Measurements from ENCODE around the gene C1RL. TPM values are rescaled to one million over a fixed set of nuclear protein-coding genes. Genes with fewer than 3 reads are reported as not detected.

C1RL gene
- total RNA-seq, 1 experiment from 2014 or later = 25.9 TPM

GRCh38 chr12:7114008-7114407, 5.0 kb upstream of the C1RL start:
- intact Hi-C loops (cut with micrococcal nuclease) = no loop called here
- H2AFZ ChIP-seq (ENCODE audit: low read depth, low read length, poor library complexity, severe bottlenecking) = no peak overlapping the region
- no peak overlapping the region for H3K4me2 ChIP-seq (ENCODE audit: low read length)
- no peak for TF ChIP-seq ATF3 (IDR thresholded peaks at IDR 0.05)
- no peak for TF ChIP-seq YY1 (IDR thresholded peaks at IDR 0.05; ENCODE audit: extremely low read depth, insufficient replicate concordance, low read depth, low read length)
- TF ChIP-seq TCF7L2 (IDR thresholded peaks at IDR 0.05; ENCODE audit: borderline replicate concordance, extremely low read depth, insufficient read depth, insufficient read length) = no peak
- TF ChIP-seq ELF1 (IDR thresholded peaks at IDR 0.05; ENCODE audit: borderline replicate concordance, low read depth) = no peak
- TF ChIP-seq ZFX (IDR thresholded peaks at IDR 0.05) = no peak
- no peak for TF ChIP-seq ZBTB33 (IDR thresholded peaks at IDR 0.05; ENCODE audit: extremely low read depth, insufficient replicate concordance, low read length)
- no peak for TF ChIP-seq POLR2AphosphoS5 (IDR thresholded peaks at IDR 0.05; ENCODE audit: low read depth, low read length)
- peaks cover 4 to 6% of the 10 kb centered on the region in 2 experiments; a peak in 2 of 4 replicates for H3K4me1 ChIP-seq (ENCODE audit: control insufficient read depth in 1 of 2, insufficient read depth in 2 of 2, low read length in 2 of 2)
- no peaks in the 10 kb centered on the region for H4K20me1 ChIP-seq (ENCODE audit: insufficient read depth)
- H3K27ac ChIP-seq (ENCODE audit: low read depth, low read length) = no peak overlapping the region
- POLR2A ChIA-PET = interaction anchor here (3.6 kb wide), 1 partner anchor 169 kb away, joined by 29 read pairs; the partner anchor contains the start of genes C12orf57 and RNU7-1
- no TSS peak for BruUV-seq (replicated peaks)
- RAD21 ChIA-PET (ENCODE audit: low non-redundant PET in 1 of 2, low total read pairs in 2 of 2, uncharacterized antibody in 2 of 2, unreplicated experiment in 2 of 2) = no interaction called here
- ATAC-seq (no peak), DNase-seq (ENCODE audit: low read depth, low spot score) (no peak)
- H3K9me3 ChIP-seq (ENCODE audit: control insufficient read depth in 1 of 2, insufficient read depth in 1 of 2, low read depth in 1 of 2, low read length in 2 of 2) = no peaks in the 10 kb centered on the region
- H3K27me3 ChIP-seq (ENCODE audit: insufficient read depth, low read length) = no peaks in the 10 kb centered on the region
- no peak overlapping the region for H3K4me3 ChIP-seq (replicated peaks in 1 of 2; ENCODE audit: low read depth in 1 of 2, low read length in 2 of 2)
- H3K79me2 ChIP-seq (ENCODE audit: insufficient read depth, low read length) = no peaks in the 10 kb centered on the region
- no peaks in the 10 kb centered on the region for H3K9me2 ChIP-seq (ENCODE audit: insufficient read depth)
- CTCF ChIA-PET = interaction anchor here (1.2 to 1.5 kb wide), 2 partner anchors 109 to 168 kb away, joined by 3 to 12 read pairs; no protein-coding TSS in a partner anchor
- no peak overlapping the region for H3K9ac ChIP-seq (ENCODE audit: low read length)
- peaks cover 0 to 4% of the 10 kb centered on the region in 2 experiments; a peak in 1 of 4 replicates for H3K36me3 ChIP-seq (ENCODE audit: control insufficient read depth in 1 of 2, insufficient read depth in 2 of 2, low read length in 2 of 2)
